Measurements from ENCODE around the gene CLDND2.

DNA sequence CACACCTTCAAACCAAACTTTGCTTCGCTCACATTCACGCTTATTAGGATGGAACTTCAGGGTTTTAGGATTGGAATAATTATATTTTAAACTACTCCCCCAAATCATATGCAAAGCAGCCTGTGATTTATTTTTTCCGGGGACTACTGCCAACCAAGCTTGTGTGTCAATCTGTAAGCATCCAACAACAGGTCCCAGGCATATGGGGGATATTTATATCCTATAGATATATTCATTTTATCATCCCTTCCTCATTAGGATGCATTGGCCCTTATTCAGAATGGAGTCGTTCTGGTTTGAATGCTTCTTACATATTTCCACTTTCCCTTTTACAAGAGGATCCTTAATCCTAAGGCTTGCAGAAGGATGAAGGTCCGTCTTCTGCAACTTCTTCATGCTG is 30.4 kb upstream of the CLDND2 start:
- TF ChIP-seq CTCF (IDR thresholded peaks at IDR 0.05; ENCODE audit: borderline replicate concordance, extremely low read depth, low read length, poor library complexity, severe bottlenecking) (no peak), EZH2 (IDR thresholded peaks at IDR 0.05; ENCODE audit: borderline replicate concordance, low read depth, low read length, severe bottlenecking) (no peak)
